Ammon's horn (tissue), 1 donor: Measurements from ENCODE around the gene GUCA2A.

Experiments used
- DNase-seq: peaks from one replicate; pipeline ENCODE4 v3.0.0-alpha.2; 2016; ENCODE audit warnings: low spot score

Gene GUCA2A

DNA sequence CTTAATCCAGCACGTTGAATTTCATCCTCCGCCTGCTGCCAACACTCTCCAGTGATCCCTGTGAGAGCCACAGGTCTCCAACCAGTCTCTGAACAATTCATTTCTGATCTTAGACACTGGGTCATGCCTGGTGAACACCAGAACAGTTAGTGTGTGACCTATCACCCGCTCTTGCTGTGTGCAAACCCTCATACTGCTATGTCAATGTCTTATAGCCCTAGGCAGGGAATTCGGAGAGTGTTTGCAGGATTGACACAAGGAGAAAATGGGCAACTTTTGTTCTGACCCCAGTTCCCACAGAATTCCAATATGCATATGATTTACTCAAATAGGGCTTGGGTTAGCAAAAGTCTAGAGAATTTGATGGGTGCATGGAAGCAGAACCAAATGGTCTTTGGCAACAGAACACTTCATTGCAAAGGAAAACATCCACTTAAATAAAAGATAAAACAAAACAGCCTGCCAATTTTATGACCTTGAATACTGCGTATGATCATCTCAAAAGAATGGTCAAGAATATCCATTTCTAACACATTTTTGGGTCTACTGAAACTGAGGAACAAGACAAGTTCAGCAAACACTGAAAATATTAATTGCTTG, 34.4 kb downstream of the GUCA2A start:
- no peak for DNase-seq

DNA sequence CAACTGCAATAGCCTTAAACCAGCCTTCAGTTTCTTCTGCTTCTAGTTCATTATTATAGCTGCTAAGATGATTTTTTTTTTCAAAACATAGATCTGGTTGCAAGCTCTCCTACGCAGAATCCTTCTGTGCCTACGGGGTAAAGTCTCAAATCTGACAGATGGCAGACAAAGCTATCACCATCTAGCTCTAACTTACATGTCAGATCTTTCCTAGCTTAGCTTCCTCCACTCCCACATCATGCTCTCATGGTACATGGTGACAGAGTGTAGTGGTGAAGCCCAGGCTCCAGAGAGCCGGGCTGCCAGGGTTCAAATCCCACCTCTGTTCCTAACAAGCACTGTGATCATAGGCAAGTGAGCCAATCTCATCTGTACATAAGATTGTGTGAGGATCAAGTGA, 35.6 kb downstream of the GUCA2A start:
- peak; percentile 64 for DNase-seq

DNA sequence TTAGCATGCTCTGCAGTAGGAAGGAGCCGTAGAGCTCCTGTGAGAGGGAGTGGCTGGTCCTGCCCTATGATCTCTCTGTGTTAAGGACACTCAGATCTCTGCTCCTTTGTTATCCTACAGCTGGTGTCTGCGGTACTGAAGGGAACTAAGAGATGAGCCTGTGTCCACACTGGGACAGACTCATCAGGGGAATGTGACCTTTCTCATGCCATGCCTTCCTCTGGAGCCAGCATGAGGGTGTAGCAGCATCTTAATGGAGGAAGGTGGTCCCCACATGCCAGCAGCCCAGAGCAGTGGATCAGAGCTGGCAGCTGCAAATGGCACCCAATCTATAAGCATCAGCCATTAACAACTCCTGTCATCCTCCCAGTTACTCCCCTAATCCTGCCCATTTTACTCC, 36.0 kb downstream of the GUCA2A start:
- DNase-seq, result no peak

DNA sequence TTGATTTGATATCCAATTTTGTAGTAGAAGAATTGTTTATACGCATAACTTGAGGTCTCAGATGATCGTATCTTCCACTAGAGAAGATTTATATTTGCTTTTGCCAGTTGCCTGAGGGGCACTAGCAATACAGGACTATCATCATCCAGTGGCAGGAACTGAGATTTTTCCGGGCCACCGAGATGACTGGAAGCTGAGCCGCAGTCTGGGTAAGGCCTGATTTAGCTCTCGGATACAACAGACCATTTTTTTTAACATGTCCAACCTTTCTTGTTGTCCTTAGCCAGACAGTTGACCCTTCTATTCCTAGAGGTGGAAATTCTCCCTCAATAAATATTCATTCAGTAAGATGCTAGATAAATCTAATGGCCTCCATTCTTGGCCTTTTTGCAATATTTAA, 36.8 kb downstream of the GUCA2A start:
- DNase-seq, result no peak

DNA sequence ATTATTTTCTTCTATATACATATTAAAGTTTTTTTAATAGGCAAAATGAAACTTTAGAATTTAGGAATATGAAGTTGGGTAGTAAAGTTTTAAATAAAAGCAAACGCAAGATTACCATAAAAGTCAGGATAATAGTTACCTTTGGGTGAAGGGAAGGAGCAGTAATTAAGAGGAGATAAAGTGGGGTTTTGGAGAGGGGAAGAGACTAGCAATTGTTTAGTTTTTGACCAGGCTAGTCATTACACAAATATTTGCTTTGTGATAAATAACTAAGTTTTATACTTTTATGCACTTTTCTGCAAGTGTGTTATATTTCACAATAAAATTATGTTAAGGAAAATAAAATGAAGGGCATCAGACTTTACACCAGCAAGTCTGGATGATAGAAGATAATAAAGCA, 39.0 kb downstream of the GUCA2A start:
- DNase-seq, result no peak

DNA sequence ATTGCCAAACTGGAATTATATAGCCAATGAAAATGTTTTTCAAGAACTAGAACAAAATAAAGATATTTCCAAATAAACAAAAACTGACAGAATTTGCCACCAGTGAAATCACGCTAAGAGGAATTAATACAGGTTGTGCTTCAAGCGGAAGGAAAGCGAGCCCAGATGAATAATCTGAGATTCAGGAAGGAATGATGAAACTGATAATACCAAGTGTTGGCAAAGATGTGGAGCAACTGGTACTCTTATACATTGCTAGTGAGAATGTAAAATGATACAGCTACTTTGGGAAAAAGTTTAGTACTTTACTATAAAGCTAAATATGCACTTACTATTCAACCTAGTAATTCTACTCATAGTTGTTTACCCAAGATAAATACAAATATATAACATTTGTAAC, 42.1 kb downstream of the GUCA2A start:
- no peak for DNase-seq

DNA sequence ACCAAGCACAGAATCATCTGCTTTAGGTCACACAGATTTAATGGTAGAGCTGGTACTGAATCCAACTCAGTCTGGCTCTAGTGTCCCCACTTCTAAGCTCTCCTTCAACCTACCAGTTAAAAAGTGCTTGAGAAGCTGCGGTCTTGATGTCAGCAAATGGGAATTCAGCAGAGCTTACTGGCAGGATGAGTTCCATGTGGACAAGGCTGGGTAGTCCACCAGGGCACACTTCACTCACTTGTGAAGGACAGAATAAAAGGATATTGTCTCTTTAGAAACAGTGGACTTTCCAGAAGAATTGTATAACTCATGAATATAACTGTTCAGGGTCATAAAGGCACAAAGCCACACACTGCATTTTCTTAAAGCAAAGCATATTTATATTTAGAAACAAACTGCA, 46.4 kb downstream of the GUCA2A start:
- DNase-seq, result no peak

DNA sequence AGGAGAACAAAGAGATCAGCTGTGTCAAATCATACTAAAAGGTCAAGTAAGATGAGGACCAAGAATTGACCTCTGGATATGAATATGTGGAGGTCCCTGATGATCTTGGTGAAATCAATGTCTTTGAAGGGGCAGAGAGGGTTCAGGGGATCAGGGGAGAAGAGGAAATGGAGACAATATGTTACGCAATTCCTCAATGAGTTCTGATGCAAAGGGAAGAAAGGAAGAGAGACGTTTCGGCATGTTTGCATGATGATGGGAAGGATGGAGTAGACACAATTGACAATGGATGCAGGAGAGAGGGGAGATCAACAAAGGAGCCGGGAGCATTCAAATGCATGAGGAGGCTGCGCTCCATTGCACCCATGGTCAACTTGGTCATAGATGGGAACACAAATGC, 47.3 kb downstream of the GUCA2A start:
- DNase-seq, result no peak

DNA sequence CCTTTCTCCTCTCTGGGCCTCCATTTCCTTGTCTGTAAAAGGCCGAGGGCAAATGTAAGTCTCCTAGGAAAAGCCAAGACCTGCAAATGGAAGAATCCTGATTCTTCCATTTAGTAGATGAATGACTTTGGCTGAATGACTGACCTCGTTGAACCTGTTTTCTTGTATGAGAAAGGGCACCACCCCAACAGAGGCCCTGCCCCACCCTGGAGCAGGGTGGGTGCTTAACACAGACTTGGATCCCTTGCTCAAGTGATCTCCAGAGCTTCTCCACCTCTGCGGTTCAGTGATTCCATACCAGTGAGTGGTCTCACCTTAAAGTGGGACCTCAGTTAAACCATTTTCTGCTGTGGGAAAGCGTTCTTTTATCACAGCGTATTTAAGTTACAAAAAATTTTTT, 50.3 kb downstream of the GUCA2A start:
- no peak for DNase-seq
